NCI-H1694 treated with DMSO at 0.1 percent for 48 hours (cell line): Measurements from ENCODE around the gene RSBN1.
"Not testable (repeated sequence)": the region's sequence is repeated elsewhere in the genome, so short reads cannot be mapped to it uniquely, and the experiment has no call there.

Experiments used
- DNase-seq: peaks from one replicate; lab custom pipeline; 2025; lab: John Stamatoyannopoulos, UW

The RSBN1 gene

GRCh38 chr1:113811888-113812660 is at the start of gene RSBN1:
Gene RSBN1 (minus strand): TSS chr1:113812476. CDS start chr1:113812412, 64 bp downstream.
- peak; percentile 99 for DNase-seq

- DNase-seq: no peak
These were observed 49.4 kb upstream of the RSBN1 start for GRCh38 chr1:113861641-113862040.

GRCh38 chr1:113860891-113861290 is 48.6 kb upstream of the RSBN1 start:
- DNase-seq: no peak

GRCh38 chr1:113859478-113860175 is 47.4 kb upstream of the RSBN1 start:
- no peak for DNase-seq

DNA sequence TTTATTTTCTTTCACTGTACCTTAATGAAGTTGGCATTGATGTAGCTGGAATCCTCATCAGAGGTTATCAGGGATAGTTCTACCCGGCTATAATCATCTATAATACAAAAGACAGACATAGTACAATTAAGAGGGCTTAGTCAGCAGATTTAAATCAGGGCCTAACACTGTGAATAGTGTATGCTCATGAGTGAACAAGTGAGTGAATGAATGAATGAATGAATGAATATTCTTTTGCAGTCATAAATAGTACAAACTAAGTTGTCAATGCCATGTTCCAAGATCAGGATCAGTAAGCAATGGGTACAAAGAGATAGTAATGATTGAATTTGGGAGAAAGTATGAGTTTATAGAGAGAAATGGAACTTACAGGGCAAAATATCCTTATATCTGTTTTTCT is 46.7 kb upstream of the RSBN1 start:
- no peak for DNase-seq

DNA sequence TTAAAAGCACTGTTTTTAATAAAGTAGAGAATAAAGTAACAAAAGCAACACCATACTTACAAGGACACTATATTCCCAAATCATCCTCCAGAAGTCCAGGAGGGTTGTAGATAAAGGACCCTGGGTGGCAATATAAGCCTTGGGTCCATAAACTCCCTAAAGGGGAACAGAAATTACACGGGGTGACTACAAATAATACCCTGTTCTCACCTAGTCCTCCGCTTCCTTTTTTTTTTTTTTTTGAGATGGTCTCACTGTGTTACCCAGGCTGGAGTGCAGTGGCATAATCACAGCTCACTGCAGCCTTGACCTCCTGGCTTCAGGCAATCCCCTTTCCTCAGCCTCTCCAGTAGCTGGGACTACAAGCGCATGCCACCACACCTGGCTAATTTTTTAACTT is 46.1 kb upstream of the RSBN1 start:
- no peak for DNase-seq

DNA sequence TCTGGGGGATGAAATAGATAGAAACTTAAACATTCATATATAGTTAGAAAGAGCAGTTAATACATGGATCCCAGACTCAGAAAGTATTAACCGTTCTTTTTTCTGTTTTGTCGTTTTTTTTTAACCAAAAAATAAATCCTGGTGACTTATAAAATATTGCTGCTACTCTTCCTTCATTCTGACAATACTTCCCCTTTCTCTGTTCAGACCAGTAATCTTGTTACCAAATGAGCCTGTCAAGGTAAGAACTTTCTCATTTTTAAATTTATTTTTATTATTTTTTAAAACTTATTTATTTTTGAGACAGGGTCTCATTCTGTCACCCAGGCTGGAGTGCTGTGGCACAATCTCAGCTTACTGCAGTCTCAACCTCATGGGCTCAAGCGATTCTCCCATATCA is 45.5 kb upstream of the RSBN1 start:
- no peak for DNase-seq

GRCh38 chr1:113856401-113856790 is 44.1 kb upstream of the RSBN1 start:
- DNase-seq: no peak

DNA sequence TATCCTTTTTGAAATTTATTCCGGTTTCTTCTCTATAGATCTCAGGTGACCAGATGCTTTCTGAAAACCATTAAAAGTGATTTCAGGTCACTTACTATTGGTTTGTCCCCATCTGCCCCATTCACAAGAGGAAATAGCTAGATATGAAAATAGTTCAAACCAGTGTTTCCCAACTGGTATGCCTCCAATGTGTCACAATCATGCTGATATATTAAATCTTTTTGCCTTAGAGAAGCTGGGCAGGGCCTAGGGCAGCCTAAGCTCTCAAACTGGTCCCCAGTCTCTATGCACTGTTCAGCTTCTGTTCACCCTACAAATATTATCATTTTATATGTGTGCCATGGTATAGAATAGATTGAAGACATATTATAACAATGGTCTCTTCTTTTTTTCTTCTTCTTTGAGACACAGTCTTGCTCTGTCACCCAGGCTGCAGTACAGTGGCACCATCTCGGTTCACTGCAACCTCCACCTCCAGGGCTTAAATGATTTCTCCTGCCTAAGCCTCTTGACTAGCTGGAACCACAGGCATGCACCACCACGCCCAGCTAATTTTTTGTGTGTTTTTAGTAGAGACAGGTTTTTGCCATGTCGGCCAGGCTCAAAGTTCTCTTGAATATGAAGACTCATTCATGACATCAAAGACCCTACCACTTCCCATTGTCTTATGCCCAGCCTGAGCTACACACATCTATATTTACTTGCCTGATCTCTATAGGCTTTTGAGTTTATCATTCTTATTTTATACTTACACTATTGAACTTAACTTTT is 43.5 kb upstream of the RSBN1 start:
- no peak for DNase-seq

- no peak for DNase-seq
These were observed 42.0 kb upstream of the RSBN1 start for GRCh38 chr1:113854234-113854633.

DNA sequence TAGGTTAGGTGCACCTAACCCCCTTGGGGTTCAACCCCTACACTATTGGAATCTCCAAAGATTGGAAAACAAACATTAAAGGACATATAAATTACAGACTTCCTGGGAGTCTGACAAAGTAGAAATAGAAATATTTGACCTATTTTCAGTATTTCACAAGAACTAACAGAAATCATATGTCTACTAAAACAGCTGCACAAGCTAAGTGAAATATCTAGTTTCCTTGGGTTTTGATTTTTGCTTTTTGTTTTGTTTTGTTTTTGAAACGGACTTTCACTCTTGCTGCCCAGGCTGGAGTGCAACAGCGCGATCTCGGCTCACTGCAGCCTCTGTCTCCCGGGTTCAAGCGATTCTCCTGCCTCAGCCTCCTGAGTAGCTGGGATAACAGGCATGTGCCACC is 40.4 kb upstream of the RSBN1 start:
- not testable (repeated sequence) for DNase-seq

DNA sequence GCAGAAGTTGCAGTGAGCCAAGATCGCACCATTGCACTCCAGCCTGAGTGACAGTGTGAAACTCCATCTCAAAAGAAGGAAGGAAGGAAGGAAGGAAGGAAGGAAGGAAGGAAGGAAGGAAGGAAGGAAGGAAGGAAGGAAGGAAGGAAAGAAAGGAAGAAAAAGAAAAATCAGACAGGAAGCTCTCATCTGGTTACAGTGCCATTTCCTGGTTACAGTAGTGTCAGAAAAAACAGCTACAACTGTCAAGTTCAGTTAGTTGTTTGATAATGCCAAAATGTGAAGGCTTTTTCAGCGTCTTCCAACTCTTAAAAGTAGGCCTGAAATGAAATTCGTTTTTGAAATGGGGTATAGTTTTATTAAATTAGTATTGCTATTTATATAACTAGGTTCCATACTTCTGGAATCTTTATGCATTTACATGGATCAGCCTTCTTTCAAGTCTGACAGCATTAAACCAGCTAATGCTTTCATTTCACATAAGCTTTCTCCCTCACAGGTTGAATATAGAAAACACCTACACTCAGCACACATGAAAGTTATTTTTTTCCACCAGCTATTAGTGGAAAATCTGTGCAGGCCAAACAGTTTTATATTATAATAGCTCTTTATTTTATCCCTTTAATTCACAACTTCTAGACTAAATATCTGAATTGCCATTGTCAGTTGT is 38.0 kb upstream of the RSBN1 start:
- DNase-seq: no peak

DNA sequence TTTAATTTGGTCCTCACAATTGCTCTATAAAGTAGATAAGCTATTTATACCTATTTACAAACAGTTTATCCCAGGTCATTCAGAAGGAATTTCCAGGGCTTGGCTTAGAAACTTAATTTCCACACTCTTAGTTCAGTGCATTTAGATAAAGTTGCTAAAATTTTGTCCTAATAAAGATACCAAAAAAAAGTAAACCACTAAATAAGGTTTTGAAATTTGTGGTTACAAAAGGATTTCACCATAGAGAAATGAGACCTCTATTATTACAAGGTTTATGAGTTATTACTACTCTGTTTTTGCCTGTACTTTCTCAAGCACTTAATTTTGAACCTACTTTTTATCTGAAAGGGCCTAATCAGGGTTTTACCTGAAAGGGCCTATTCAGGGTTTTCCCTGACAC is 36.8 kb upstream of the RSBN1 start:
- DNase-seq: no peak

DNA sequence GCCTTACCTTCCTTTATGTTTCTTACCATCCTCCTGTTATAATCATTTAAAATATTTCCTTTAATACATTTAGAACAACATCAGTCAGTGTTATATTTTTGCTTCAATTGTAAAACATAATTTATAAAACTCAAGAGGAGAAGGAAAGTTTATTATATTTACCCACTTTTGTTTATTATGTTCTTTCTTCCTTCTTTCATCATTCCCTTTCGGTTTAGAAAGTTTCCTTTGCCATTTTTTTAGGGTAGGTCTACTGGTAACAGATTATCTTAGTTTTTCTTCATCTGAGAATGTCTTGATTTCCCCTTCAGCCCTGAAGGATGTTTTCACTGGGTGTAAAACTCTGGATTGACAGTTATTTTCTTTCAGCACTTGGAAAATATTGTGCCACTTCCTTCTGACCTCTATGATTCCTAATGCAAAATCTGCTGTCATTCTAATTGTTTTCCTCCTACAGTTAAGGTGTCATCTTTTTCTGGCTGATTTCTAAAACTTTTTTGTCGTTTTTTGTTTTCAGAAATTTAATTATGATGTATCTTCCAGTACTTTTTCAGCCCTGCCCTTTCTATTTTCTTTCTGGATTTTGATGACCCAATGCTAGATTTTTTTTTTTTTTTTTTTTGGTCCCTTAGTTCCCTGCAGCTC is 34.2 kb upstream of the RSBN1 start:
- no peak for DNase-seq

DNA sequence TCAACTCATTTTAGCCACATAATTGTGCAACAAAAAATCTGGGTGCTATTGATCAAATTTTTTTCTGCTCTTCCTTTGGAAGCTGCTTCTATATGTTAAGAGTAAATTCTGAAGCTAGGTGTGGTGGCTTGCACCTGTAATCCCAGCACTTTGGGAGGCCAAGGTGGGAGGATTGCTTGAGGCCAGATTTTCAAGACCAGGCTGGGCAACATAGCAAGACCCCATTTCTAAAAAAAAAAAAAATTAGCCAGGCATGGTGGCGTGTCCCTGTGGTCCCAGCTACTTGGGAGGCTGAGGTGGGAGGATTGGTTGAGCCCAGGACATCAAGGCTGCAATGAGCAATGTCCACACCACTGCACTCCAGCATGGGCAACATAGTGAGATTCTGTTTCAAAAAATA is 24.3 kb upstream of the RSBN1 start:
- no peak for DNase-seq

DNA sequence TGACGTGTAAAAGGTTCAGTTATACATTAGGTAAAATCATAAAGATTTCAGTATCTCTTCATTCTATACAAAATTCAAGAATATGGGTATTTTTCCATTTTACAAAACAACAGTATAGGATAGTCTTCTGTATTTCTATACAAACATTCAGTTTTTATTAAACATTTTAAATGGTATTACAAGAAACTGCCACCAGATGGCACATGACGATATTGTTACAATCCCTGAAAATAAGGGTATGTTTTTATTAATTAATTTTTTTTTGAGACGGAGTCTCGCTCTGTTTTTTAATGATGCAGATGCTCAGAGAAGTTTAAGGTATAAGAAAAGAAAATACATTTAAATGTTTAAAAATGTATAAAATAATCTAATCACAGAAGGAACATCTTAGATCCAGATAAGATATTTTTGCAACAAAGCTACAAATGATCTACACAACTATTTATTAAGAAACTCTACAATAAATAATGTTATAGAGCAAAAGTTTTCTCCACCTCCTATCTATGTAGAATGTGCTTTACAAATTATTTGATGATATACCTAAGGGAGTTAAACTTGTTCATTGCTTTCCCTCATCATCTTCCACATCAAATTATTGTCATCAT is 23.5 kb upstream of the RSBN1 start:
- peak; percentile 79 for DNase-seq

DNA sequence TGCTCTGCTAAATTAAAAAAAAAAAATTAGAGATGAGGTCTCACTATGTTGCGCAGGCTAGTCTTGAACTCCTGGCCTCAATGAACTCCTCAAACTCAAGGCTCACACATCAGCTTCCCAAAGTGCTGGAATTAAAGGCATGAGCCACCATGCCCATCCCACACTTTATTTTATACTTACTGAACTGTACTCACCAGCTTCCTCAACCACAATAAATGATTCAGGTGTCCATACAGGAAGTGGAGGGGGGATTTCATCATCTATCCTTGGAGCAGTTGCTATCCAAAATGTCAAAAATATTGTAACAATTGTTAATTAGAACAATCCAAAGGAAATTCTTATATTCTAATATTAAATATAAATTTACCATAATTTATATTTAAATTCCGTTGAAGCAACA is 22.4 kb upstream of the RSBN1 start:
- no peak for DNase-seq

GRCh38 chr1:113830039-113830438 is 17.8 kb upstream of the RSBN1 start:
- DNase-seq: no peak

DNA sequence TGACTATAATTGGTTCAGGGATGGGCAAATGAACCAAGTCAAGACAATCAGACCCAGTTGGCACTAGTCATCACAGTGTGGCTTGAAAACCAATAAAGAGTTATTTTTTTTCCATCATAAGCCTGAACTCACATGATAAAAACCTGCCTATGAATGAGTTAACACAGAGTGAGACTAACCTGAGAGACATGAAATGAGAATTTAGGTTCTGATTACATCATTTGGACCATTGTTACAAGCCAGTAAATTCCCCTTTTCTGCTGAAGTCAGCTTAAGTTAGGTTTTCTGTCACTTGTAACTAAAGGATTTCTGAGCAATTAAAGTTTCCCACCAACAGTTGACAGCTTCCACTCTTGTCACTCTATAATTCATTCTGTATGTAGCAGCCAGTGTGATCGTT is 9.6 kb upstream of the RSBN1 start:
- no peak for DNase-seq

GRCh38 chr1:113818578-113818977 is 6.3 kb upstream of the RSBN1 start:
- DNase-seq: no peak

GRCh38 chr1:113813218-113813617 is 942 bp upstream of the RSBN1 start:
- no peak for DNase-seq
